HCT116 (cell line): ENCODE measurements around the gene FKBP2. TPM values are rescaled to one million over a fixed set of nuclear protein-coding genes. Genes with fewer than 3 reads are reported as not detected.

Experiments used
- ATAC-seq: fragments of 200-7000 bp; cut with Tn5 transposase; 2 replicates; pipeline ENCODE4 v1.9.1; 2020; ENCODE audit warnings: mild to moderate bottlenecking, moderate library complexity
- BruUV-seq: library from RNA; stranded (reverse); fragments of 400-500 nt; replicated peaks from 2 replicates; lab custom pipeline; 2021; lab: Mats Ljungman, UMichigan
- CTCF ChIA-PET: fragments of 300-600 bp; sonication (Branson Sonifier 250); formaldehyde crosslinking; loops from one replicate; lab custom pipeline; 2021; ENCODE audit warnings: antibody characterized with exemption; lab: Charles Lee
- POLR2A ChIA-PET: fragments of 300-600, 350-600 bp; sonication (Branson Sonifier 250); formaldehyde crosslinking; loops from one replicate; lab custom pipeline; 2021; ENCODE audit warnings: antibody characterized with exemption; lab: Charles Lee
- RAD21 ChIA-PET, 2 experiments: fragments of 300-600 bp; sonication (Branson Sonifier 250); formaldehyde crosslinking; loops; one replicate each; lab custom pipeline; 2023; ENCODE audit warnings: low total read pairs in 2 of 2; ENCODE audit not compliant: uncharacterized antibody in 2 of 2, unreplicated experiment in 2 of 2, low non-redundant PET in 1 of 2; lab: Charles Lee
- DNase-seq: peaks from one replicate; pipeline ENCODE4 v3.0.0-alpha.2; 2010; ENCODE audit warnings: low read depth, low spot score
- H2AFZ ChIP-seq: fragments of 200-600 bp; shearing (Covaris generic), sonication (generic); 2 replicates; pipeline ENCODE4 v1.6.1; 2017; ENCODE audit warnings: low read depth, mixed run types, mixed read lengths, antibody characterized with exemption, low read length; ENCODE audit not compliant: poor library complexity, severe bottlenecking
- H3K27ac ChIP-seq: 2 replicates; pipeline ENCODE4 v1.5.1; 2012; ENCODE audit warnings: low read depth, low read length
- H3K27me3 ChIP-seq: fragments of 200-600 bp; sonication (generic); 2 replicates; pipeline ENCODE4 v1.6.1; 2016; ENCODE audit warnings: mixed run types, low read length, mixed read lengths; ENCODE audit not compliant: insufficient read depth
- H3K36me3 ChIP-seq, 2 experiments: fragments of 200-500 bp in 1 of 2; fragments of 200-600 bp in 1 of 2; sonication (Bioruptor generic) in 1 of 2; sonication (generic) in 1 of 2; 2 replicates each; pipeline versions ENCODE4 v1.5.1 to v1.6.1; 2014 to 2016; ENCODE audit warnings: low read length in 2 of 2, inconsistent platforms in 1 of 2, mixed read lengths in 1 of 2, mixed run types in 1 of 2; ENCODE audit not compliant: insufficient read depth in 2 of 2, control insufficient read depth in 1 of 2
- H3K4me1 ChIP-seq, 2 experiments: fragments of 200-600 bp in 1 of 2; sonication (generic) in 1 of 2; 2 replicates each; pipeline versions ENCODE4 v1.5.1 to v1.6.1; 2012 to 2017; ENCODE audit warnings: low read length in 2 of 2, inconsistent platforms in 1 of 2, mild to moderate bottlenecking in 1 of 2, mixed read lengths in 1 of 2, mixed run types in 1 of 2, moderate library complexity in 1 of 2; ENCODE audit not compliant: insufficient read depth in 2 of 2, control insufficient read depth in 1 of 2
- H3K4me2 ChIP-seq: fragments of 200-600 bp; sonication (generic); 2 replicates; pipeline ENCODE4 v1.6.1; 2017; ENCODE audit warnings: mixed run types, low read length, mixed read lengths
- H3K4me3 ChIP-seq, 2 experiments: fragments of 200-600 bp in 1 of 2; sonication (generic) in 1 of 2; replicated peaks in 1 of 2; 2 replicates each; pipeline ENCODE4 v1.5.1; 2011 to 2016; ENCODE audit warnings: low read length in 2 of 2, control low read depth in 1 of 2, low read depth in 1 of 2, mild to moderate bottlenecking in 1 of 2, mixed read lengths in 1 of 2, mixed run types in 1 of 2
- H3K79me2 ChIP-seq: fragments of 200-600 bp; sonication (generic); 2 replicates; pipeline ENCODE4 v1.6.1; 2017; ENCODE audit warnings: mild to moderate bottlenecking, mixed run types, low read length, moderate library complexity, mixed read lengths; ENCODE audit not compliant: insufficient read depth
- H3K9ac ChIP-seq: fragments of 200-600 bp; sonication (generic); 2 replicates; pipeline ENCODE4 v1.6.1; 2016; ENCODE audit warnings: low read length, mixed read lengths
- H3K9me2 ChIP-seq: fragments of 200-600 bp; sonication (generic), shearing (Covaris generic); 2 replicates; pipeline ENCODE4 v1.6.1; 2017; ENCODE audit warnings: mixed run types, mild to moderate bottlenecking, moderate library complexity; ENCODE audit not compliant: insufficient read depth
- H3K9me3 ChIP-seq, 2 experiments: fragments of 200-500 bp in 1 of 2; fragments of 200-600 bp in 1 of 2; sonication (Bioruptor generic) in 1 of 2; sonication (generic) in 1 of 2; 2 replicates each; pipeline ENCODE4 v1.6.1; 2014 to 2017; ENCODE audit warnings: low read length in 2 of 2, mixed read lengths in 2 of 2, inconsistent platforms in 1 of 2, low read depth in 1 of 2, mild to moderate bottlenecking in 1 of 2, mixed run types in 1 of 2, moderate library complexity in 1 of 2; ENCODE audit not compliant: control insufficient read depth in 1 of 2, insufficient read depth in 1 of 2
- H4K20me1 ChIP-seq: fragments of 200-600 bp; sonication (generic), shearing (Covaris generic); 2 replicates; pipeline ENCODE4 v1.6.1; 2017; ENCODE audit warnings: mixed run types, mild to moderate bottlenecking, moderate library complexity; ENCODE audit not compliant: insufficient read depth
- EGR1 ChIP-seq: IDR thresholded peaks from 2 replicates; pipeline ENCODE4 v1.6.1; 2012; ENCODE audit warnings: low read depth
- FOSL1 ChIP-seq: IDR thresholded peaks from 2 replicates; pipeline ENCODE4 v1.6.1; 2012; ENCODE audit warnings: low read depth
- JUND ChIP-seq: IDR thresholded peaks from 2 replicates; pipeline ENCODE4 v1.6.1; 2012
- POLR2AphosphoS5 ChIP-seq: IDR thresholded peaks from 2 replicates; pipeline ENCODE4 v1.6.1; 2011; ENCODE audit warnings: mild to moderate bottlenecking, low read depth, low read length, moderate library complexity
- RAD21 ChIP-seq: IDR thresholded peaks from 2 replicates; pipeline ENCODE4 v1.6.1; 2012; ENCODE audit warnings: low read depth, mild to moderate bottlenecking
- YY1 ChIP-seq: IDR thresholded peaks from 2 replicates; pipeline ENCODE4 v1.6.1; 2011; ENCODE audit warnings: low read length, low read depth, moderate library complexity, mild to moderate bottlenecking; ENCODE audit not compliant: insufficient replicate concordance; ENCODE audit errors: extremely low read depth
- intact Hi-C: fragments of 100-400 bp; cut with micrococcal nuclease; formaldehyde crosslinking; loops from 2 replicates; pipeline ENCODE4 v1.10.0; 2022
- total RNA-seq: library from RNA; stranded (reverse); gene quantifications from one replicate; pipeline ENCODE4 v1.2.1, GENCODE V29; 2021; ENCODE audit not compliant: unreplicated experiment
- TF ChIP-seq, protein P1 (sequence below): IDR thresholded peaks from 2 replicates; pipeline ENCODE4 v1.6.1; 2011; ENCODE audit warnings: mild to moderate bottlenecking, low read length, moderate library complexity; ENCODE audit not compliant: insufficient replicate concordance; ENCODE audit errors: extremely low read depth

Gene FKBP2
- total RNA-seq, 1 experiment from 2014 or later, result 69.2 TPM

DNA sequence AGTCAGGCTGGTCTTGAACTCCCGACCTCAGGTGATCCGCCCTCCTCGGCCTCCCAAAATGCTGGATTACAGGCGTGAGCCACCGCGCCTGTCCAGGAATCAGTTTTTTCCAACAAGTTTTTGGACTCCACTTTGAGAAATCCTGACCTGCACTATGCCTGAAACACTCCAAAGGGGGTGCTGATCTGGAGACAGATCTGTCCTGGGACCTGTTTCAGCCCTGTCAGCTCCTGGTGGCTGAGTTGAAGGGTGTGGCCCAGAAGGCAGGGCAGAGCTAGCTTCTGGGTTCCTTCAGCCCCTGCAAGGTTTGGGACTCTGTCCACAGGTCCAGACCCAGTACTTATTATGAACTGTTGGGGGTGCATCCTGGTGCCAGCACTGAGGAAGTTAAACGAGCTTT lies 9.3 kb upstream of the FKBP2 start:
- Histone ChIP-seq H3K27ac (peak overlapping the region; percentile 8; the same call in 1 of the 2 replicates), H3K4me2 (peak overlapping the region; percentile 99)
- RAD21 ChIA-PET, result interaction anchor here in 1 of 2 experiments (0.6 kb wide), 1 partner anchor 43 kb away, joined by 3 read pairs; no protein-coding TSS in a partner anchor

DNA sequence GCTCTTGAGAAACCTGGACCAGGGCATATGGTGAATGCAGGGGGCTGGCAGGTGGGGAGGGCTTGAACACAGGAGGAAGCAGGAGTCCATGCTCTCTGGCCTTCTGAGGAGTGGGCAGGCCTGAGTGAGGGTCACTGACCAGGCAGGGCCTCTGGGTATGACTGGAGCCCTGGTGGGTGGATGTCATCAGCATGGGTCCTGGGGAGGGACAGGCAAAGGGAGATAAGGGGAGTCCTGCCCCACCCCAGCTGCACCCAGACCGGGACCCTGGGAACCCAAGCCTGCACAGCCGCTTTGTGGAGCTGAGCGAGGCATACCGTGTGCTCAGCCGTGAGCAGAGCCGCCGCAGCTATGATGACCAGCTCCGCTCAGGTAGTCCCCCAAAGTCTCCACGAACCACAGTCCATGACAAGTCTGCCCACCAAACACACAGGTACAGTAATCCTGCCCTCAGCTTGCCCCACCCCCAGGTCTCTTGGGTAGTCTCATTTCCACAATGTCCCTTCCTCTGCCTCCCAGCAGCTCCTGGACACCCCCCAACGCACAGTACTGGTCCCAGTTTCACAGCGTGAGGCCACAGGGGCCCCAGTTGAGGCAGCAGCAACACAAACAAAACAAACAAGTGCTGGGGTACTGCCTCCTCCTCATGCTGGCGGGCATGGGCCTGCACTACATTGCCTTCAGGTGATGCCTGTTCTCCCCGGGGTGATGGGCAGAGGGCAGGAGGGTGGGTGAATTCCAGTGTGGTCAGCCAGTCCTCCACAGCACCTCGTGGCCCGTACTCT lies 8.5 kb upstream of the FKBP2 start:
- POLR2A ChIA-PET, result interaction anchor here (3.1 kb wide), 1 partner anchor 9 kb away, joined by 11 read pairs; the partner anchor contains the start of gene FKBP2
- Histone ChIP-seq H4K20me1 (no peaks in the 10 kb centered on the region), H3K36me3 (0 out of 4 replicates have a peak, but pooled peaks cover 0 to 1% of the 10 kb centered on the region in 2 experiments), H3K4me1 (peaks cover 27 to 64% of the 10 kb centered on the region in 2 experiments), H3K27ac (no peak overlapping the region; the same call in 1 of the 2 replicates), H3K4me2 (peak overlapping the region; percentile 85; the same call in 1 of the 2 replicates), H3K79me2 (peaks cover 11% of the 10 kb centered on the region), H2AFZ (no peak overlapping the region), H3K4me3 (no peak overlapping the region), H3K9ac (peak overlapping the region; percentile 2; the same call in 1 of the 2 replicates), H3K9me2 (no peaks in the 10 kb centered on the region), H3K9me3 (no peaks in the 10 kb centered on the region), H3K27me3 (no peaks in the 10 kb centered on the region)
- DNase-seq (no peak), ATAC-seq (no peak)
- no TSS peak for BruUV-seq
- intact Hi-C loops, result no loop called here
- TF ChIP-seq EGR1 (no peak), RAD21 (no peak), YY1 (no peak), POLR2AphosphoS5 (no peak; the same call in 1 of the 2 replicates)
- TF ChIP-seq, protein P1, sequence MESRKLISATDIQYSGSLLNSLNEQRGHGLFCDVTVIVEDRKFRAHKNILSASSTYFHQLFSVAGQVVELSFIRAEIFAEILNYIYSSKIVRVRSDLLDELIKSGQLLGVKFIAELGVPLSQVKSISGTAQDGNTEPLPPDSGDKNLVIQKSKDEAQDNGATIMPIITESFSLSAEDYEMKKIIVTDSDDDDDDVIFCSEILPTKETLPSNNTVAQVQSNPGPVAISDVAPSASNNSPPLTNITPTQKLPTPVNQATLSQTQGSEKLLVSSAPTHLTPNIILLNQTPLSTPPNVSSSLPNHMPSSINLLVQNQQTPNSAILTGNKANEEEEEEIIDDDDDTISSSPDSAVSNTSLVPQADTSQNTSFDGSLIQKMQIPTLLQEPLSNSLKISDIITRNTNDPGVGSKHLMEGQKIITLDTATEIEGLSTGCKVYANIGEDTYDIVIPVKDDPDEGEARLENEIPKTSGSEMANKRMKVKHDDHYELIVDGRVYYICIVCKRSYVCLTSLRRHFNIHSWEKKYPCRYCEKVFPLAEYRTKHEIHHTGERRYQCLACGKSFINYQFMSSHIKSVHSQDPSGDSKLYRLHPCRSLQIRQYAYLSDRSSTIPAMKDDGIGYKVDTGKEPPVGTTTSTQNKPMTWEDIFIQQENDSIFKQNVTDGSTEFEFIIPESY, result no peak
- CTCF ChIA-PET, result interaction anchor here (0.8 to 1.5 kb wide), 2 partner anchors 72 to 85 kb away, joined by 3 read pairs; partner anchors contain the start of genes PRDX5 and TRMT112
- RAD21 ChIA-PET, result interaction anchor here in 1 of 2 experiments (0.6 kb wide), 1 partner anchor 44 kb away, joined by 3 read pairs; no protein-coding TSS in a partner anchor

More for the DNA sequence above, 9.3 kb upstream of the FKBP2 start:
- H4K20me1 ChIP-seq, result no peaks in the 10 kb centered on the region
- CTCF ChIA-PET, result no interaction called here
- 0 out of 2 replicates have a peak overlapping the region, but pooled peaks have one; percentile 20 for H3K9ac ChIP-seq
- H3K79me2 ChIP-seq, result peaks cover 19% of the 10 kb centered on the region
- ATAC-seq, result no peak
- H3K4me3 ChIP-seq, result no peak overlapping the region
- no TSS peak for BruUV-seq
- H3K36me3 ChIP-seq, result no peaks in the 10 kb centered on the region
- POLR2A ChIA-PET, result interaction anchor here (0.5 to 3.1 kb wide), 4 partner anchors 8 to 52 kb away, joined by 3 to 11 read pairs (median 5); partner anchors contain the start of gene FKBP2
- no peak for DNase-seq
- H3K9me3 ChIP-seq, result no peaks in the 10 kb centered on the region
- H2AFZ ChIP-seq, result no peak overlapping the region
- TF ChIP-seq YY1 (no peak), EGR1 (no peak), JUND (no peak), FOSL1 (no peak)
- intact Hi-C loops, result no loop called here
- peaks cover 30 to 72% of the 10 kb centered on the region in 2 experiments for H3K4me1 ChIP-seq
- no peaks in the 10 kb centered on the region for H3K9me2 ChIP-seq
- H3K27me3 ChIP-seq, result no peaks in the 10 kb centered on the region
